Heart left ventricle (tissue), 16 donors: ENCODE results near the gene PSMB8. TPM values are rescaled to one million over a fixed set of nuclear protein-coding genes. Genes with fewer than 3 reads are reported as not detected.

Experiments used
- ATAC-seq, 4 donors: fragments of 200-7000 bp; cut with Tn5 transposase; one replicate each; pipeline ENCODE4 v1.9.1; 2020 to 2022; ENCODE audit warnings: moderate library complexity in 4 of 4, mild to moderate bottlenecking in 3 of 4, moderate number of reproducible peaks in 1 of 4
- DNase-seq, 5 donors: peaks; one replicate each; pipeline ENCODE4 v3.0.0-alpha.2; 2020
- H3K27ac ChIP-seq, 12 donors: fragments of 200-600 bp; sonication (generic) in 4 of 12; one replicate each; pipeline versions ENCODE4 v1.5.0 to v1.8.0; 2016 to 2022; ENCODE audit warnings: mild to moderate bottlenecking in 2 of 12
- H3K27me3 ChIP-seq, 9 donors: fragments of 200-600 bp; sonication (generic) in 2 of 9; one replicate each; pipeline versions ENCODE4 v1.5.1 to v1.8.0; 2016 to 2022; ENCODE audit warnings: mild to moderate bottlenecking in 3 of 9
- H3K36me3 ChIP-seq, 9 donors: fragments of 200-600 bp; sonication (generic) in 2 of 9; one replicate each; pipeline versions ENCODE4 v1.5.0 to v1.8.0; 2018 to 2022; ENCODE audit warnings: mild to moderate bottlenecking in 2 of 9
- H3K4me1 ChIP-seq, 12 donors: fragments of 200-600 bp; sonication (generic) in 4 of 12; one replicate each; pipeline versions ENCODE4 v1.5.0 to v1.8.0; 2016 to 2022; ENCODE audit warnings: mild to moderate bottlenecking in 3 of 12
- H3K4me3 ChIP-seq, 12 donors: fragments of 200-600 bp; sonication (generic) in 4 of 12; one replicate each; pipeline versions ENCODE4 v1.5.0 to v1.8.0; 2017 to 2022; ENCODE audit warnings: mild to moderate bottlenecking in 9 of 12, moderate library complexity in 4 of 12
- H3K9me3 ChIP-seq, 12 donors: fragments of 200-600 bp; sonication (generic) in 4 of 12; one replicate each; pipeline versions ENCODE4 v1.5.0 to v1.8.0; 2016 to 2022; ENCODE audit warnings: mild to moderate bottlenecking in 1 of 12
- CTCF ChIP-seq, 12 donors: fragments of 200-600 bp; sonication (generic) in 4 of 12; IDR thresholded peaks; one replicate each; pipeline versions ENCODE4 v1.5.0 to v1.8.0; 2018 to 2022; ENCODE audit warnings: antibody characterized with exemption in 12 of 12, mild to moderate bottlenecking in 5 of 12
- POLR2A ChIP-seq, 2 donors: fragments of 450-650 bp; IDR thresholded peaks; one replicate each; pipeline ENCODE4 v1.6.1; 2017; ENCODE audit warnings: antibody characterized with exemption in 2 of 2, mild to moderate bottlenecking in 2 of 2, moderate library complexity in 2 of 2
- WGBS, 4 donors: extraction: QIAGEN DNeasy Blood & Tissue Kit in 2 of 4; methylation state at CpG; one replicate each; pipeline versions ENCODE4 v1.1.5 to v1.1.7; 2013 to 2018; 5-methylcytosine and 5-hydroxymethylcytosine counted together
- intact Hi-C, 10 donors: fragments of 100-400 bp; cut with DNase I; formaldehyde crosslinking; loops; one replicate each; pipeline versions ENCODE4 v1.11.1 to v1.14.2; 2022
- polyA plus RNA-seq, 2 donors: library from polyadenylated mRNA; stranded (reverse); fragments of 200-250 nt; gene quantifications; one replicate each; pipeline ENCODE4 v1.2.3, GENCODE V29; 2013
- total RNA-seq, 9 donors: library from RNA; depleted of rRNA in 2 of 9; stranded (reverse); fragments of >200 nt in 2 of 9; fragmentation: NEBNext Ultra II Directional in 3 of 9; extraction: Animal tissue kit (Norgen Biotek cat#: 25700) in 3 of 9; gene quantifications; one replicate each; pipeline versions ENCODE4 v1.1.0 to v1.2.4, GENCODE V29; 2016 to 2023
- donor health status: ischemic (EF 13 %, LVEDD 7.1; RV severe dilation, severe dysfunction).
- donor health status: healthy with polysubstance abuse.
- donor health status: DM: no; HTN: yes; CAD: no.
- donor health status: DM: no; HTN: no; CAD: no.
- donor health status: ischemic (EF 25% LVEDD 6.9; RV normal size, moderate dysfunction).
- donor health status: ischemic (EF 25% LVEDD 5.7; RV mildly dilated, moderate dysfunction).
- donor health status: healthy.
- donor health status: DM: yes; HTN: yes; CAD: no.
- donor health status: ischemic (EF 35%, LVEDD 5.7; RV mildly dilated, moderate dysfunction).
- donor health status: nonischemic (EF 11% LVEDD 7.7; RV severe dilation, severe dysfunction).
- donor health status: DM: yes; HTN: yes; CAD: no.
- donor health status: PGD.
- donor health status: ischemic (EF 29% LVEDD 5.4; RV normal size, mild dysfunction).
- donor health status: nonischemic (EF 23%, LVEDD 6.1; RV moderate dilation, normal function).

Gene PSMB8
- total and polyA plus RNA-seq, 11 donors = 11.1 to 115 (median 17.6) TPM

- peaks cover 0 to 82% (median 69%) of the 10 kb centered on the region in 9 donors for H3K36me3 ChIP-seq
- H3K27me3 ChIP-seq = no peaks in the 10 kb centered on the region
- no peaks in the 10 kb centered on the region for H3K9me3 ChIP-seq
- H3K4me3 ChIP-seq = peak overlapping the region in 1 of 12 donors; percentile 21
- ATAC-seq (no peak), DNase-seq (no peak)
- H3K4me1 ChIP-seq = peaks cover 0 to 87% (median 23%) of the 10 kb centered on the region in 12 donors
- 85 to 94% (median 92%) methylated on average over 9 to 10 of the region's 10 CpGs for WGBS, 4 donors
- TF ChIP-seq POLR2A (IDR thresholded peaks at IDR 0.05) = no peak
- no peak for TF ChIP-seq CTCF (IDR thresholded peaks at IDR 0.05)
- intact Hi-C loops = no loop called here
- peak overlapping the region in 1 of 12 donors; percentile 18 for H3K27ac ChIP-seq
Observed at GRCh38 chr6:32847004-32847403, 3.2 kb upstream of the PSMB8 start.

GRCh38 chr6:32845384-32845884, 1.6 kb upstream of the PSMB8 start:
- Histone ChIP-seq H3K36me3 (peaks cover 0 to 82% (median 70%) of the 10 kb centered on the region in 9 donors), H3K27me3 (no peaks in the 10 kb centered on the region), H3K4me1 (peaks cover 0 to 87% (median 16%) of the 10 kb centered on the region in 12 donors), H3K4me3 (peak overlapping the region in 10 of 12 donors; percentile 64 to 93 (median 82)), H3K9me3 (no peaks in the 10 kb centered on the region), H3K27ac (peak overlapping the region; percentile 80 to 100 (median 96))
- intact Hi-C loops = loop anchor here in 1 of 10 donors (1.0 kb wide), 1 partner anchor 8 kb away; the partner anchor contains the start of gene TAP1
- TF ChIP-seq POLR2A (IDR thresholded peaks at IDR 0.05) = no peak
- no peak for TF ChIP-seq CTCF (IDR thresholded peaks at IDR 0.05)
- ATAC-seq (peak in 1 of 4 donors; percentile 11), DNase-seq (peak in 3 of 5 donors; percentile 25 to 54 (median 33))
- WGBS, 4 donors = 57 to 64% (median 59%) methylated on average over 8 to 10 of the region's 10 CpGs

- Histone ChIP-seq H3K27me3 (no peaks in the 10 kb centered on the region), H3K27ac (peak overlapping the region; percentile 80 to 100 (median 96)), H3K9me3 (no peaks in the 10 kb centered on the region), H3K36me3 (peaks cover 0 to 82% (median 70%) of the 10 kb centered on the region in 9 donors), H3K4me3 (peak overlapping the region; percentile 61 to 93 (median 81)), H3K4me1 (peaks cover 0 to 87% (median 16%) of the 10 kb centered on the region in 12 donors)
- 27 to 31% (median 28%) methylated on average over 19 of the region's 19 CpGs for WGBS, 4 donors
- peak in 1 of 2 donors; percentile 70 for TF ChIP-seq POLR2A (IDR thresholded peaks at IDR 0.05)
- no peak for TF ChIP-seq CTCF (IDR thresholded peaks at IDR 0.05)
- intact Hi-C loops = loop anchor here in 5 of 10 donors (1.0 to 5.0 kb wide), 4 partner anchors 7 to 127 kb away; partner anchors contain the start of genes TAP1 (in 4 of the 5) and BRD2 (in 1 of the 5)
- ATAC-seq (no peak), DNase-seq (no peak)
Observed at GRCh38 chr6:32844839-32845383, 1.1 kb upstream of the PSMB8 start.

- Histone ChIP-seq H3K27ac (peak overlapping the region; percentile 80 to 100 (median 96)), H3K4me3 (peak overlapping the region; percentile 61 to 93 (median 81)), H3K9me3 (no peaks in the 10 kb centered on the region), H3K4me1 (peaks cover 0 to 77% (median 17%) of the 10 kb centered on the region in 12 donors), H3K27me3 (no peaks in the 10 kb centered on the region), H3K36me3 (peaks cover 0 to 69% (median 56%) of the 10 kb centered on the region in 9 donors)
- peak in 3 of 5 donors; percentile 11 to 29 (median 17) for DNase-seq
- TF ChIP-seq CTCF (IDR thresholded peaks at IDR 0.05) (no peak), POLR2A (IDR thresholded peaks at IDR 0.05) (no peak)
- ATAC-seq = peak in 1 of 4 donors; percentile 1
- intact Hi-C loops = loop anchor here in 2 of 10 donors (5.0 kb wide), 2 partner anchors 124 to 129 kb away; partner anchors contain the start of gene BRD2 (in 1 of the 2)
- WGBS, 4 donors = 9 to 14% (median 10%) methylated on average over 25 to 28 of the region's 28 CpGs
Observed at GRCh38 chr6:32843331-32843978, 392 bp downstream of the PSMB8 start.
